Activated T-cell treated with anti-CD3 and anti-CD28 coated beads, Interleukin-2, amount 50 U/mL, for 48 hours (primary cell): Measurements from ENCODE around the gene TCEAL8.

Experiments
- DNase-seq, 2 experiments: peaks; one replicate each; pipeline ENCODE4 v3.0.0-alpha.2; 2020

Gene TCEAL8

GRCh38 chrX:103212749-103213457 is 42.1 kb downstream of the TCEAL8 start:
- no peak for DNase-seq

GRCh38 chrX:103211012-103211715 is 43.8 kb downstream of the TCEAL8 start:
- DNase-seq, result peak; percentile 34 to 38

- DNase-seq, result no peak
These were observed 44.9 kb downstream of the TCEAL8 start for GRCh38 chrX:103210056-103210455.
